Measurements from ENCODE around the gene PPM1F.

DNA sequence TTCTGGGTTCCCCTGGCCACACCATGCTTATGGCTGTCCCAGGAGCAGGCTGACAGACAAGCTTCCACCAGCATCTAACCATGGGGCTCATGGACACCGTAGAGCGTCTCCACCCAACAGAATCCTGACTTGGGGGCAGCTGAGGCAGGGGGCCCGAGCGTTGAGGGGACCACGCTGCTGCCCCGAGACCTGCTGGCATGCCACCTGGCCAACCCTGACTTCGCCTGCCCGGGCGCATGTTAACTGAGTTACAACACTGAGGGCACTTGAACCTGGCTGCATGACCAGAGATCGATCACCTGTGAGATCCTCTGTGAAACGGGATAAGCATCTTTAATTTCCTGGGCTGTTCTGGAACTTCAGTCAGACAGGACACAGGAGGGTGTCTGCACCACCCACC lies 13.7 kb downstream of the PPM1F start:
- TF ChIP-seq HMGXB4 (CRISPR knock-in tag; IDR thresholded peaks at IDR 0.05; ENCODE audit: borderline replicate concordance) (no peak), RFX5 (IDR thresholded peaks at IDR 0.05) (no peak), EP300 (IDR thresholded peaks at IDR 0.05) (no peak), MAX (IDR thresholded peaks at IDR 0.05) (no peak), EHF (CRISPR knock-in tag; IDR thresholded peaks at IDR 0.05) (no peak)
- TF ChIP-seq, protein P1, sequence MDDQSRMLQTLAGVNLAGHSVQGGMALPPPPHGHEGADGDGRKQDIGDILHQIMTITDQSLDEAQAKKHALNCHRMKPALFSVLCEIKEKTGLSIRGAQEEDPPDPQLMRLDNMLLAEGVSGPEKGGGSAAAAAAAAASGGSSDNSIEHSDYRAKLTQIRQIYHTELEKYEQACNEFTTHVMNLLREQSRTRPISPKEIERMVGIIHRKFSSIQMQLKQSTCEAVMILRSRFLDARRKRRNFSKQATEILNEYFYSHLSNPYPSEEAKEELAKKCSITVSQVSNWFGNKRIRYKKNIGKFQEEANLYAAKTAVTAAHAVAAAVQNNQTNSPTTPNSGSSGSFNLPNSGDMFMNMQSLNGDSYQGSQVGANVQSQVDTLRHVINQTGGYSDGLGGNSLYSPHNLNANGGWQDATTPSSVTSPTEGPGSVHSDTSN (IDR thresholded peaks at IDR 0.05), result no peak
